IMR-90 (cell line): ENCODE results near the gene MINDY3. TPM values are rescaled to one million over a fixed set of nuclear protein-coding genes. Genes with fewer than 3 reads are reported as not detected.
"Not testable (repeated sequence)": the region's sequence is repeated elsewhere in the genome, so short reads cannot be mapped to it uniquely, and the experiment has no call there.

Source experiments
- ATAC-seq: fragments of 200-7000 bp; cut with Tn5 transposase; 2 replicates; pipeline ENCODE4 v1.9.1; 2020; ENCODE audit warnings: low read depth, mild to moderate bottlenecking, moderate library complexity
- BruUV-seq: library from RNA; stranded (reverse); fragments of 400-500 nt; replicated peaks from 2 replicates; lab custom pipeline; 2021; lab: Mats Ljungman, UMichigan
- CTCF ChIA-PET: fragments of 300-600 bp; formaldehyde crosslinking; extraction: SDS; loops from one replicate; lab custom pipeline; 2021; ENCODE audit warnings: antibody characterized with exemption; lab: Yijun Ruan, JAX
- POLR2A ChIA-PET: fragments of 300-600 bp; sonication (Branson Sonifier 250); formaldehyde crosslinking; loops from one replicate; lab custom pipeline; 2022; ENCODE audit warnings: antibody characterized with exemption; ENCODE audit not compliant: unreplicated experiment; lab: Charles Lee
- DNase-seq: peaks from one replicate; pipeline ENCODE4 v3.0.0; 2013
- H2AFZ ChIP-seq: replicated peaks from 2 replicates; pipeline ENCODE3; 2013; ENCODE audit warnings: low read length, mild to moderate bottlenecking; ENCODE audit not compliant: poor library complexity
- H2AK5ac ChIP-seq: 2 replicates; pipeline ENCODE4 v1.6.1; 2013; ENCODE audit warnings: low read depth, low read length, inconsistent platforms
- H2AK9ac ChIP-seq: replicated peaks from 2 replicates; pipeline ENCODE3; 2013; ENCODE audit warnings: mild to moderate bottlenecking, low read depth, low read length, moderate library complexity; ENCODE audit not compliant: poor library complexity
- H2BK120ac ChIP-seq: 2 replicates; pipeline ENCODE4 v1.6.1; 2013; ENCODE audit warnings: low read depth, low read length, inconsistent platforms
- H2BK15ac ChIP-seq: 3 replicates; pipeline ENCODE4 v1.6.1; 2013; ENCODE audit warnings: low read depth, low read length, inconsistent platforms
- H2BK20ac ChIP-seq: 2 replicates; pipeline ENCODE4 v1.6.1; 2013; ENCODE audit warnings: low read depth, mild to moderate bottlenecking, inconsistent platforms, low read length, moderate library complexity
- H2BK5ac ChIP-seq: 2 replicates; pipeline ENCODE4 v1.6.1; 2013; ENCODE audit warnings: mild to moderate bottlenecking, low read depth, low read length, inconsistent platforms; ENCODE audit not compliant: poor library complexity, severe bottlenecking
- H3K14ac ChIP-seq: replicated peaks from 2 replicates; pipeline ENCODE4 v1.6.1; 2013; ENCODE audit warnings: low read depth, low read length, inconsistent platforms
- H3K18ac ChIP-seq: 2 replicates; pipeline ENCODE4 v1.6.1; 2013; ENCODE audit warnings: low read depth, low read length, control low read depth
- H3K23ac ChIP-seq: 2 replicates; pipeline ENCODE4 v1.6.1; 2013; ENCODE audit warnings: low read depth, low read length, inconsistent platforms
- H3K27ac ChIP-seq: 2 replicates; pipeline ENCODE4 v1.5.1; 2013; ENCODE audit warnings: mild to moderate bottlenecking, control low read depth, low read length; ENCODE audit not compliant: insufficient read depth
- H3K27me3 ChIP-seq: 2 replicates; pipeline ENCODE4 v1.6.1; 2013; ENCODE audit warnings: low read length; ENCODE audit not compliant: control insufficient read depth, insufficient read depth
- H3K36me3 ChIP-seq: 2 replicates; pipeline ENCODE4 v1.6.1; 2013; ENCODE audit warnings: low read length, mixed read lengths; ENCODE audit not compliant: control insufficient read depth, insufficient read depth
- H3K4ac ChIP-seq: 2 replicates; pipeline ENCODE4 v1.6.1; 2013; ENCODE audit warnings: low read depth, low read length, inconsistent platforms
- H3K4me1 ChIP-seq: 2 replicates; pipeline ENCODE4 v1.6.1; 2013; ENCODE audit warnings: low read length, mixed read lengths; ENCODE audit not compliant: control insufficient read depth, insufficient read depth
- H3K4me2 ChIP-seq: 2 replicates; pipeline ENCODE4 v1.6.1; 2013; ENCODE audit warnings: low read depth, mild to moderate bottlenecking, control low read depth, low read length, moderate library complexity
- H3K4me3 ChIP-seq: 2 replicates; pipeline ENCODE4 v1.5.1; 2013; ENCODE audit warnings: low read depth, mild to moderate bottlenecking, control low read depth, low read length, moderate library complexity; ENCODE audit not compliant: insufficient read depth
- H3K56ac ChIP-seq: 2 replicates; pipeline ENCODE4 v1.6.1; 2013; ENCODE audit warnings: low read length, inconsistent platforms; ENCODE audit not compliant: insufficient read depth; ENCODE audit errors: extremely low read depth
- H3K79me1 ChIP-seq, 2 experiments: 2 replicates each; pipeline ENCODE4 v1.6.1; 2013; ENCODE audit warnings: low read length in 2 of 2, inconsistent platforms in 1 of 2, low read depth in 1 of 2
- H3K9ac ChIP-seq: 2 replicates; pipeline ENCODE4 v1.6.1; 2013; ENCODE audit warnings: low read depth, low read length, control low read depth
- H3K9me1 ChIP-seq: 2 replicates; pipeline ENCODE4 v1.6.1; 2013; ENCODE audit warnings: low read length, inconsistent platforms; ENCODE audit not compliant: insufficient read depth
- H3K9me3 ChIP-seq: 2 replicates; pipeline ENCODE4 v1.6.1; 2013; ENCODE audit warnings: low read length; ENCODE audit not compliant: control insufficient read depth, insufficient read depth
- H4K20me1 ChIP-seq: 2 replicates; pipeline ENCODE4 v1.6.1; 2013; ENCODE audit warnings: low read length, inconsistent platforms; ENCODE audit not compliant: insufficient read depth
- H4K5ac ChIP-seq: 2 replicates; pipeline ENCODE4 v1.6.1; 2013; ENCODE audit warnings: mild to moderate bottlenecking, low read depth, low read length, control low read depth
- H4K8ac ChIP-seq, 2 experiments: 2 replicates each; pipeline ENCODE4 v1.6.1; 2013; ENCODE audit warnings: low read depth in 2 of 2, low read length in 2 of 2, control low read depth in 1 of 2, inconsistent platforms in 1 of 2
- H4K91ac ChIP-seq: 2 replicates; pipeline ENCODE4 v1.6.1; 2013; ENCODE audit warnings: low read depth, low read length, inconsistent platforms; ENCODE audit not compliant: insufficient read depth
- WGBS, 2 experiments: methylation state at CpG; one replicate each; pipeline versions ENCODE4 v1.1.5 to v1.1.7; 2013; ENCODE audit warnings: missing lambda C conversion rate in 2 of 2; ENCODE audit not compliant: insufficient read length in 1 of 2; ENCODE audit errors: extremely low coverage in 2 of 2; 5-methylcytosine and 5-hydroxymethylcytosine counted together
- dilution Hi-C: fragments of 300-500 bp; cut with HindIII; formaldehyde crosslinking; loops from one replicate; pipeline ENCODE4 v1.14.3; 2018; ENCODE audit warnings: low sequenced_read_pairs; ENCODE audit not compliant: unreplicated experiment
- in situ Hi-C: fragments of 300-500 bp; cut with MboI; formaldehyde crosslinking; loops from 3 replicates; pipeline ENCODE4 v1.14.3; 2019; ENCODE audit warnings: low sequenced_read_pairs, inconsistent platforms, mixed read lengths
- intact Hi-C: fragments of 100-400 bp; cut with micrococcal nuclease; formaldehyde crosslinking; loops from 2 replicates; pipeline ENCODE4 v1.10.0; 2022
- polyA plus RNA-seq, 3 experiments: library from polyadenylated mRNA; depleted of rRNA; stranded (reverse); fragments of >200 nt; gene quantifications; 2 replicates each; pipeline ENCODE4 v1.2.3, GENCODE V29; 2012; ENCODE audit warnings: low replicate concordance in 1 of 3
- total RNA-seq: library from RNA; depleted of rRNA; stranded (reverse); fragments of >200 nt; gene quantifications from 2 replicates; pipeline ENCODE4 v1.2.3, GENCODE V29; 2012

Gene MINDY3
- total and polyA plus RNA-seq, 2 of the 4 experiments (the other 2 are of a cell fraction): 13.9 to 14.5 TPM

DNA sequence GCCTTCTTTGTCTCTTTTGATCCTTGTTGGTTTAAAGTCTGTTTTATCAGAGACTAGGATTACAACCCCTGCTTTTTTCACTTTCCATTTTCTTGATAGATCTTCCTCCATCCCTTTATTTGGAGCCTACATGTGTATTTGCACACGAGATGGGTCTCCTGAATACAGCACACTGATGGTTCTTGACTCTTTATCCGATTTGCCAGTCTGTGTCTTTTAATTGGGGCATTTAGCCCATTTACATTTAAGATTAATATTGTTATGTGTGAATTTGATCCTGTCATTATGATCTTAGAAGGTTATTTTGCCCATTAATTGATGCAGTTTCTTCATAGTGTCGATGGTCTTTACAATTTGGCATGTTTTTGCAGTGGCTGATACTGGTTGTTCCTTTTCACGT, 16.0 kb upstream of the MINDY3 start:
- H3K4me2 ChIP-seq, H4K5ac ChIP-seq, H3K79me1 ChIP-seq, BruUV-seq, H3K27ac ChIP-seq, H2BK5ac ChIP-seq, H2BK20ac ChIP-seq, H3K27me3 ChIP-seq, H3K9me1 ChIP-seq, H3K4me3 ChIP-seq, H4K91ac ChIP-seq, H3K14ac ChIP-seq, dilution Hi-C loops, H2BK120ac ChIP-seq, CTCF ChIA-PET, ATAC-seq, H2AK9ac ChIP-seq, H3K36me3 ChIP-seq, H2BK15ac ChIP-seq, H3K4ac ChIP-seq, DNase-seq, H2AFZ ChIP-seq, H4K8ac ChIP-seq, POLR2A ChIA-PET, H3K18ac ChIP-seq, H4K20me1 ChIP-seq, H3K23ac ChIP-seq, H3K9ac ChIP-seq, intact Hi-C loops, H3K9me3 ChIP-seq, H3K4me1 ChIP-seq, H3K56ac ChIP-seq, H2AK5ac ChIP-seq: not testable (repeated sequence)
- WGBS, 2 experiments: no CpG with 5 or more reads among the region's 4 CpGs
- in situ Hi-C loops: loop anchor here (25.0 kb wide), 1 partner anchor 1386 kb away; no protein-coding TSS in a partner anchor

DNA sequence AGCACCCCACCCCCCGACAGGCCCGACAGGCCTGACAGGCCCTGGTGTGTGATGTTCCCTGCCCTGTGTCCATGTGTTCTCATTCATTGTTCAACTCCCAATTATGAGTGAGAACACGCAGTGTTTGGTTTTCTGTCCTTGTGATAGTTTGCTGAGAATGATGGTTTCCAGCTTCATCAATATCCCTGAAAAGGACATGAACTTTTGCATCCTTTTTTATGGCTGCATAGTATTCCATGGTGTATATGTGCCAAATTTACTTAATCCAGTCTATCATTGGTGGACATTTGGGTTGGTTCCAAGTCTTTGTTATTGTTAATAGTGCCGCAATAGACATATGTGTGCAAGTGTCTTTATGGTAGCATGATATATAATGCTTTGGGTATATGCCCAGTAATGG, 12.3 kb upstream of the MINDY3 start:
- H3K4me3 ChIP-seq: not testable (repeated sequence)

More for the DNA sequence above, 12.3 kb upstream of the MINDY3 start:
- CTCF ChIA-PET, H2AFZ ChIP-seq, ATAC-seq, H3K4me1 ChIP-seq, H4K20me1 ChIP-seq, H3K9me1 ChIP-seq, H3K79me1 ChIP-seq, dilution Hi-C loops, H3K4me2 ChIP-seq, H3K27ac ChIP-seq, H3K9me3 ChIP-seq, H2AK5ac ChIP-seq, H4K5ac ChIP-seq, H3K18ac ChIP-seq, H2BK120ac ChIP-seq, H3K56ac ChIP-seq, H2AK9ac ChIP-seq, H2BK15ac ChIP-seq, BruUV-seq, H3K9ac ChIP-seq, H2BK5ac ChIP-seq, H4K8ac ChIP-seq, H3K36me3 ChIP-seq, H4K91ac ChIP-seq, H3K27me3 ChIP-seq, intact Hi-C loops, H3K4ac ChIP-seq, POLR2A ChIA-PET, H3K23ac ChIP-seq, H3K14ac ChIP-seq, DNase-seq, H2BK20ac ChIP-seq, in situ Hi-C loops: not testable (repeated sequence)
- WGBS, 2 experiments: no CpG with 5 or more reads among the region's 4 CpGs
